ENCODE results near the gene DCST2.

DCST2 gene

DNA sequence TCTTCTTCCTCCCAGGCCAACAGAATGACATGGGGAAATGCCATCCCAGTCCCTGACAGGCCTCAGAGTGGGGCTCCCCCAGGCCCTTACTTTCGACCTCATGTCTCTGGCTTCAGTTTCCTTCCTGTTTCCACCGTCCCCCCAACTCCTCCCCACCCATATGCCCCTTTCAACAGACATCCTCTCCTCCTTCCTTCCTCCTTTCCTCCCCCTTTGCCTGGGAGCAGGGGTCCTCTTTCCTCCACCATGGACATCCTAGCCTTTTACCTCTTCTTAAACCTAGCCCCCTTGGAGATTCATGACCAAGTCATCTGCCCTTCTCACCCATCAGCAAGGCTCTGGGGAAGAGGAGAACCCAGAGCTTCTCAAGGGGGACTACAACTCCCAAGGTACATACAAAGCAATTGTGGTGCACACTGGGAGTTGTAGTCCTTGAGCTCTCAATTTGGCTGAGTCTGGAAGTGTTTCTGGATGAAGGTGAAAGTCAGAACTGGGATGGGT is 26.9 kb downstream of the DCST2 start:
- no peak for DNase-seq (ENCODE audit: extremely low read depth, low read depth)
- TF ChIP-seq, protein P1, sequence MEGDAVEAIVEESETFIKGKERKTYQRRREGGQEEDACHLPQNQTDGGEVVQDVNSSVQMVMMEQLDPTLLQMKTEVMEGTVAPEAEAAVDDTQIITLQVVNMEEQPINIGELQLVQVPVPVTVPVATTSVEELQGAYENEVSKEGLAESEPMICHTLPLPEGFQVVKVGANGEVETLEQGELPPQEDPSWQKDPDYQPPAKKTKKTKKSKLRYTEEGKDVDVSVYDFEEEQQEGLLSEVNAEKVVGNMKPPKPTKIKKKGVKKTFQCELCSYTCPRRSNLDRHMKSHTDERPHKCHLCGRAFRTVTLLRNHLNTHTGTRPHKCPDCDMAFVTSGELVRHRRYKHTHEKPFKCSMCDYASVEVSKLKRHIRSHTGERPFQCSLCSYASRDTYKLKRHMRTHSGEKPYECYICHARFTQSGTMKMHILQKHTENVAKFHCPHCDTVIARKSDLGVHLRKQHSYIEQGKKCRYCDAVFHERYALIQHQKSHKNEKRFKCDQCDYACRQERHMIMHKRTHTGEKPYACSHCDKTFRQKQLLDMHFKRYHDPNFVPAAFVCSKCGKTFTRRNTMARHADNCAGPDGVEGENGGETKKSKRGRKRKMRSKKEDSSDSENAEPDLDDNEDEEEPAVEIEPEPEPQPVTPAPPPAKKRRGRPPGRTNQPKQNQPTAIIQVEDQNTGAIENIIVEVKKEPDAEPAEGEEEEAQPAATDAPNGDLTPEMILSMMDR (IDR thresholded peaks at IDR 0.05; ENCODE audit: low read depth, low read length) = no peak

DNA sequence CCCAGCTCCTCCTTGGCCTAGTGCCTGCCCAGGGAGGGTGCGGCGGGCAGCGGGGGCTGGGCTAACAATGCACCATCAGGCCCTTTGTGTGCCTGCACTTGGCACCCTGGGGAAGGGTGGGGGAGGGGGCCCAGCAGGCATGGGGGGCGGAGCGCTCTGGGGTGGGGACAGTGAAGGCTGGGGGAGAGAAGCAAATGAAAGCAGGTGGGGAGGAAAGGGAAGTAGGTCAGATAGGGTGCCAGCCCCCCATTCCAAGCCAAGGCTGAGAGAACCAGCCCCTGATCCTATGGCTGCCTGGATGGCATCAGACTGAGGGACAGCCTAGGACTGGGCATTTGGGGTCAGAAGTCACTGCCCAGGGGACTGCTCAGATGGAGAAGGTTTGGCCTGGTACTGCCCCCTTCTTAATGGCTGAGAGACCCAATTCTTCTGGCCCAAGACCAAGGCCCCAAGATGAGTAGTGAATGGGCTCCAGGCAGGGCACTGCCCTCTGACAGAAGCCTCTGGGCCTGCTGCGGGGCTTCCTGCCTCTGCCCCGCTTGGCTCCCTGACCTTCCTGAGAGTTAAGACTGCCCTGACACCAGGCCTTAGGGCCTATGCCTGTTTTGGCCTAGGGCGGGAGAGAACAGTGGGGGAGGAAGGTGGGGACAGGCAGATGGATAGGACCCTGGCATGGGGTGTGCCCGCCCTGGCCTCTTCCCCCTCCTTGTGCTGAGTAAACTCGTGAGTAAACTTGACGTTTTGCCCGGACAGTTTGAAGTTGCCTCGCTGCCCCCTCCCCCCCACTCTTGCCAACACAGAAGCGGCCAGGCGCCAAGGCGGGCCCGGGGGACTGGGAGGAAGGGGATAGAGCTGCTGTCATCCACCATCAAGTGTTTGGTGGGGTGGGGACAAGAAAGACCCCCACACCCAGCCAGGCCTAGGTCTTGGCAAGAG is 28.2 kb downstream of the DCST2 start:
- no peak for DNase-seq (ENCODE audit: extremely low read depth, low read depth)
- TF ChIP-seq, protein P1 (IDR thresholded peaks at IDR 0.05; ENCODE audit: low read depth, low read length) = no peak

DNA sequence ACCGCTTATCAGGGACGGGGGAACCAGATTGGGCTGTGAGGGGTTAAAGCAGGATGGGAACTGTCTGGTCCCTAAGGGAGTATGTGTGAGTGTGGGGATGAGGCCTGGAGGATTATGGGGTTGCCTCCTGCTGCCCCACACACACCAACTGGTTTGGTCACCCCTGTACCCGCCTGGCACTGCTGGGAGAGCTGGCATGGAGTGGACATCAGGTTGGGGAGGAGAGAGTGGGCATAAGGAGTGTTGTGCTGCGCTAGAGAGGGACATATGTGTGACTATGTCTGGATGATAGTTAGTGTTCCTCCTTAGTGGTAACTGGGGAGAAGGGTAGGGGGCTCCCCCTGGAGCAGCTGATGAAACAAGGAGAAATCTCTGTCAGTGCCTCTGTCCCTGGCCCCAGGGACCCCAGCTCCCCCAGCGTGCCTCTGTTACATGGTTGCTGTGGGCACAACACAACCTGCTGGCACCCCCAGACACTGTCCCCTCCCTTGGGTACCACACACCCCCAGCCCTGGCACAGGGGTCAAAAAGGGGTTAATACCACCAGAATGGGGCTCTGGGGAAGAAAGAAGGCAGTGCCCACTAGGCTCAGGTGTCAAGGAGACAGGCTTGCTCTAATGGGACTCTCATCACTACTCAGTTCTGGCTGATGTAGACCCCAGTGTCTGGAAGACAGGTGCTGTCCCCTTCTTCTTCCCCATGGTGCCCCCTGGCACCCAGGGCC is 29.1 kb downstream of the DCST2 start:
- no peak for DNase-seq (ENCODE audit: extremely low read depth, low read depth)
- TF ChIP-seq, protein P1 (IDR thresholded peaks at IDR 0.05; ENCODE audit: low read depth, low read length) = no peak

DNA sequence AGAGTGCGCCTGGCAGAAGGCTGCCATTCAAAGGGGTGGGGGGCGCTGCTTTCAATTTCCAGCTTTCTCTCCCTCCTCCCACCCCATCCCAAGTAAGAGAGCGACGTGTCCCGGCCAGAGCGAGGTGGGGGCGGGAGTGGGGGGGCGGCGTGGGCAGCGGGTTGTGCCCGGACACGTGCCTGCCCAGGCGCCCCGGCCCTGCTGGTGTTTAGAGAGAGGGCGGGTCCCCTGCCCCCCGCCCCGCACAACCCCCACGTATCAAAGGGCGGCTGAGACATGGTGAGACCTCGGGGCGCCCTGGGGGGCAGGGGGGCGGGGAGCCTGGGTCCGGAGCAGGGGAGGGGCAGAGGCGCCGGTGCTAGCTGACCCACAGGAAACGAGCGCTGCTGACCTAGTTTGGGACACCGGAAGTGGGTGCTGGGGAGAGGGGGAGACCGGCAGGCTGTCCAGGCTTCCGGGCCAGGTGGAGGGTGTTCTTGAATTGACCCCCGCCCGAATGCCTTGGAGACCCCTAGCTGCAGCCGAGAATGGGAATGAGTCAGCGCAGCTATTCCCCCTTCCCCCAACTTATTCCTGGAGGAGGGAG is 29.7 kb downstream of the DCST2 start:
- TF ChIP-seq, protein P1 (IDR thresholded peaks at IDR 0.05; ENCODE audit: low read depth, low read length) = no peak
- DNase-seq (ENCODE audit: extremely low read depth, low read depth) = no peak

DNA sequence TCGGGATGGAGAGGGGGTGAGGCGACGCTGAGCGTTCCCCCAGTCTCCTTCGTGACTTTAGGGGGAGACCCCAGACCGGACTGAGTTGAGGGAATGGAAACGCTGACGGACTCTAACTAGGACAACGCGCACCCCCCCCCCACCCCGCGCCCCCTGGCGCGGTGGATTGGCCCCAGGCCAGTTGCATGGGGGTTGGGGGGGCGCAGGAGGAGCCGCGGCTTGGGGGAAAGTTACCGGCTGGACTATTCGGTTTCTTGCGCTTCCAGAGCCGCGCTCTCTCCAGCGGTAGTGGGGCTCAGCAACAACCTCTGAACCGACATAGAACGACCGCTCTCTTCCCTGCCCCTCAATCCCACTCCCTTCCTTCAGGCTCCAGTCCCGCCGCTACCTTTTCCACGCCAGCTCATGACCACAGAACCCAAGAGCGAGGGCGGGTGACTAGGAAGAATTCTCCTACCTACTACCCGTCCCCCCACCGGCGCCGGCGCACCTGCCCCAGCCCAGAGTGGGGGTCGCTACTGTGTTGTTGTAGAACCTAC is 30.3 kb downstream of the DCST2 start:
- DNase-seq (ENCODE audit: extremely low read depth, low read depth) = no peak
- TF ChIP-seq, protein P1 (IDR thresholded peaks at IDR 0.05; ENCODE audit: low read depth, low read length) = no peak

DNA sequence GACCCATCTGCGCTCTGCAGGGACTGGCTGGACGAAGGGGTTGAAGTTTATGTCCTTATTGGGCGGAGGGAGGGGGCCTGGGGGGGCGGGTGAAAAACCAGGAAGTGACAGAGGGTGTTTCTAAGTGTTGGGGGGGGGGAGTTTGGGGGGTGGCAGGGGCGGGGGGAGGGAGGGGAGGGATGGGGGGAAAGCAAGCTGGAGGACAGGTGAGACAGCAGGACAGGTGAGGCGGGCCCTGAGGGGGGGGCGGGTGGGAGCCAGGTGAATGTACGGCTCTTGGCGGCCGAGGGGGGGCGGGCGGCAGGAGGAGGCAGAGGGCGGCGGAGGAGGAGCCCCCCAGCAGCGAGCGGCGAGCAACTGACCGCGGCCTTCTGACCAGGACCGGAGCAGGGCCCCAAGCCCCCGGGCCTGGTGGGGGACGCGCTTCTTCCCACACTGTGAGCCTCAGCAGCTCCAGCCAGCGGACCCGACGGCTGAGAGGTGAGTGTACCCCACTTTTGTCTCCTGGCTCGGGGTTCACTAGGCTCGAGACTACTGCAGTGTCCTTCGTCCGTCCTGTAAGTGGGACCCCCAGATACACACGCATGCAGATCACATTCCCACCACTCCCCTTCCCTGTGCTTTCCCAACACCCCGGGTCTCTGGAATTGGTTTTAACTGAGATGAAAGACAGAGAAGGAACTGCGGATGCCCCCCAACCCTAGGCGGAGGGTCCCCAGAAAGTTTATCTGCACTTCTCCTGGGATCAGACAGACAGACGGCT is 30.9 kb downstream of the DCST2 start, which contains the start of gene ZBTB7B:
Gene ZBTB7B, plus strand, starts transcription at position 339 of the 763 bp plus-strand sequence. CDS start 11,859 bp downstream, outside the sequence.
- TF ChIP-seq, protein P1 (IDR thresholded peaks at IDR 0.05; ENCODE audit: low read depth, low read length) = no peak; the same call in 1 of the 2 replicates
- DNase-seq (ENCODE audit: extremely low read depth, low read depth) = no peak
